Astrocyte of the spinal cord (primary cell): ENCODE measurements around the gene TSNAX.
"Not testable (repeated sequence)": the region's sequence is repeated elsewhere in the genome, so short reads cannot be mapped to it uniquely, and the experiment has no call there.

Source experiments
- DNase-seq: peaks from one replicate; pipeline ENCODE4 v3.0.0; 2011; ENCODE audit warnings: low read depth, low spot score
- H3K4me3 ChIP-seq: 2 replicates; pipeline ENCODE4 v1.5.1; 2011; ENCODE audit warnings: low read depth, mild to moderate bottlenecking, low read length, moderate library complexity
- in situ Hi-C: cut with HindIII; loops from 2 replicates; pipeline ENCODE4 v1.10.0; 2017; ENCODE audit warnings: low sequenced_read_pairs
- TF ChIP-seq, protein P1 (sequence below): IDR thresholded peaks from 2 replicates; pipeline ENCODE4 v1.5.1; 2012; ENCODE audit warnings: low read depth, mild to moderate bottlenecking, low read length, inconsistent platforms

Gene TSNAX

DNA sequence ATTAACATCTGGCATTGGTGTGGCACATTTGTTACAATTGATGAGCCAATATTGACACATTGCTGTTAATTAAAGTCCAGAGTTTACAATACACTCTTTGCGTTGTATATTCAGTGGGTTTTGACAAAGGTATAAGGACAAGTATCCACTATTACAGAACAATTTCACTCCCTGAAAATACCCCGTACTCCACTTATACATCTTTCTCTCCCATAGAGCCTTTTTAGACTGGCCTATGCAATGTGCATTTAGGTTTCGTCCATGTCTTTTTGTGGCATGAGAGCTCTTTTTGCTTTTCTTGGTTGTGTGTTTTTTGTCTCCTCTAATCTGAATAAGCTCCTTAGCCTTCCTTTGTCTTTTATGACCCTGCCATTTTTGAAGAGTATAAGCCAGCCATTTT is 40.6 kb upstream of the TSNAX start:
- in situ Hi-C loops = no loop called here
- no peak overlapping the region for H3K4me3 ChIP-seq
- DNase-seq = no peak
- TF ChIP-seq, protein P1, sequence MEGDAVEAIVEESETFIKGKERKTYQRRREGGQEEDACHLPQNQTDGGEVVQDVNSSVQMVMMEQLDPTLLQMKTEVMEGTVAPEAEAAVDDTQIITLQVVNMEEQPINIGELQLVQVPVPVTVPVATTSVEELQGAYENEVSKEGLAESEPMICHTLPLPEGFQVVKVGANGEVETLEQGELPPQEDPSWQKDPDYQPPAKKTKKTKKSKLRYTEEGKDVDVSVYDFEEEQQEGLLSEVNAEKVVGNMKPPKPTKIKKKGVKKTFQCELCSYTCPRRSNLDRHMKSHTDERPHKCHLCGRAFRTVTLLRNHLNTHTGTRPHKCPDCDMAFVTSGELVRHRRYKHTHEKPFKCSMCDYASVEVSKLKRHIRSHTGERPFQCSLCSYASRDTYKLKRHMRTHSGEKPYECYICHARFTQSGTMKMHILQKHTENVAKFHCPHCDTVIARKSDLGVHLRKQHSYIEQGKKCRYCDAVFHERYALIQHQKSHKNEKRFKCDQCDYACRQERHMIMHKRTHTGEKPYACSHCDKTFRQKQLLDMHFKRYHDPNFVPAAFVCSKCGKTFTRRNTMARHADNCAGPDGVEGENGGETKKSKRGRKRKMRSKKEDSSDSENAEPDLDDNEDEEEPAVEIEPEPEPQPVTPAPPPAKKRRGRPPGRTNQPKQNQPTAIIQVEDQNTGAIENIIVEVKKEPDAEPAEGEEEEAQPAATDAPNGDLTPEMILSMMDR = no peak

DNA sequence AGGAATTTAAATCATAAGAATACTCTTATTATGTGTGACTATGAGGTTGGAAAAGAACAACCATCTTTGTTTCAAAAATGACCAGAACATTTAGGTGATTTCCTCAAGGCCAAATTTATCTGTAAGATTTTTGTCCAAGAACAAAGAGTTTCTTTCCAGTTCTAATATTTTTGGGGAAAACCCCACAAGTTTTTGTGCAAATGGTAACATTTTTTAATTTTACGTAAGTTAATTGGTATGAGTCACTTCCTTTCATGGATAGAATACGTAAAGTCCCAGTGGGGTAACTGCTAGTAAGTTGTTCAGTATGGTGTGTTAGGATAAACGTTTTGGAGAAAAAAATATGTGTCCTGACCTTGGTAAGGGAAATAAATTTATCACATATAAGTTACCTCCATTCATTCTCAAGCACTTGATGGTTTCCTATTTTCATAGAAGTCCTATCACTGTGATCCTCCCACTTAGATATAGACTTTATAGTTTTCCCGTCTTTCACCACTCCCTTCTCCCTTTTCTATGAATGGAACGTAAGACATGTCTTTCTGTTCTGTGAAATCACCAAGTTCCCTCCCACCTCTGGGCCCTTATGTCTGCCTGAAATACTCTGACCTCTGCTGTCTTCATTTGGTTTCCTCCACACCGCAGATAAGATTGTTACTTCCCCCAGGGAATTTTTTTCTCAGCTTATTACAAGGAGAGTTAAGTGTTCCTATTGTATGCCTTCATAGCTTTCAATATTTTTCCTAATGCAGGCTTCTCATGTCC is 34.9 kb upstream of the TSNAX start:
- TF ChIP-seq, protein P1 = no peak
- in situ Hi-C loops = no loop called here
- peak; percentile 15 for DNase-seq
- no peak overlapping the region for H3K4me3 ChIP-seq

DNA sequence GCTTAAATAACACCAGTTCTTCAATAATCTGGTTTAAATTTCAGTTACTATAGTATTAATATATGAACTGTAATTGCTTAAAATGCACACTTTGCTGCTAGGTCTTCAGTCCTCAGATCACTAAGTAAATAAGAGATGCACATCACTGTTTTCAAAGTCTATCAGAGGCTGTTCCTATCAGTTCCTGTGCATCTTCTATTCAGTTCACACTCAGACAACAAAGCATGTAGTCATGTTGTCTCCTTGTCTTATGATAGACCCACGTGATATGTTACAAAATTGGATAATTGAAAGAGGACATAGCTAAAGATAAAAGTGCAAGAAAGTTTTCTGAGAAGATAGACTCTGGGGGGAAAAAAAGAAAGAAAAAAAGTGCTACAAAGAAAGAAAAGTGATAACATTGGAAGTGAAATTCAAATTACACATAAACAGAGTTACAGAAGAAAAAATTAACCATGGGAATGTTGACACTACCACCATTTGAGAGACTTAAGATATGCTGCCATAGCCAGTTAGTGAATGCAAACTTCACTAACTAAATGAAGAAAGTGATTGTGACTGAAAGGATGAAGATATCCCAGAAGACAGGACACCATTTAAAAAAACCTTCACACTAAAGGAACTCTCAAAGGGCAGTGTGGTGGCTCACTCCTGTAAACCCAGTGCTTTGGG is 33.9 kb upstream of the TSNAX start:
- in situ Hi-C loops = no loop called here
- no peak overlapping the region for H3K4me3 ChIP-seq
- TF ChIP-seq, protein P1 = no peak
- no peak for DNase-seq

DNA sequence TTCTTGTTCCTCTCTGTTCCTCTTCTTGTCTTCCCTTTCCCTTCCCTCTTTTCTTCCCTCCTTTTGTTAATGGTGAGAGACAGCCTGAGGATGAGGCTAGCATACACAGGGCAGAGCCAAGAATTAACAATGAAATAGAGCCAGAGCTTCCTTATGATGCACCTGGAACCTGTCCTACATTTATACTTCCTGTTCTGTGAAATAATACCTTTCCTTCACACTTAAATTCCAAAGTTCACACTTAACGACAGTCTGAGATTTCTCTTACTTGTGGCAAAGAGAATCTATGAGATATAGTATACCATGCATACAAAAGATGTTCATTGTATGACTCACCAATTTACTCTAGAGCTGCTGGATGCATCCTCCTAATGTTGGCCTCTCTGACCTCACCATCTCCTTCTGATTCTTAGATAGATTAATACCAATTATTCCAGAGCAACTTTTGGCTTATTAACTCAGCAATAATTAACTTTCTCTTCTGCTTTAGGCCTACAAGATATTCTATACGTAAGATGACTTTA is 30.8 kb upstream of the TSNAX start:
- in situ Hi-C loops = no loop called here
- TF ChIP-seq, protein P1 = no peak
- no peak for DNase-seq
- H3K4me3 ChIP-seq = no peak overlapping the region

DNA sequence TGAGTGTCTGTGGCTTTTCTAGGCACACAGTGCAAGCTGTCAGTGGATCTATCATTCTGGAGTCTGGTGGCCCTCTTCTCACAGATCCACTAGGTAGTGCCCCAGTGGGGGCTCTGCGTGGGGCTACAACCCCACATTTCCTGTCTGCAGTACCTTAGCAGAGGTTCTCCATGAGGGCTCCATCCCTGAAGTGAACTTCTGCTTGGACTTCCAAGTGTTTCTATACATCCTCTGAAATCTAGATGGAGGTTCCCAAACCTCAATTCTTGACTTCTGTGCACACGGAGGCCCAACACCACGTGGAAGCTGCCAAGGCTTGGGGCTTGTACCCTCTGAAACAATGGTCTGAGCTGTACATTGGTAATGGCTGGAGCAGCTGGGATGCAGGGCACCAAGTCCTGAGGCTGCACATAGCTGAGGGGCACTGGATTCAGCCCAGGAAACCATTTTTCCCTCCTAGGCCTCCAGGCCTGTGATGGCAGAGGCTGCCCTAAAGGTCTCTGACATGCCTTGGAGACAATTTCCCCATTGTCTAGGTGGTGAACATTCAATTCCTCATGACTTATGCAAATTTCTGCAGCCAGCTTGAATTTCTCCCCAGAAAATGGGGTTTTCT is 29.2 kb upstream of the TSNAX start:
- TF ChIP-seq, protein P1 = no peak
- no peak for DNase-seq
- no peak overlapping the region for H3K4me3 ChIP-seq
- in situ Hi-C loops = no loop called here

DNA sequence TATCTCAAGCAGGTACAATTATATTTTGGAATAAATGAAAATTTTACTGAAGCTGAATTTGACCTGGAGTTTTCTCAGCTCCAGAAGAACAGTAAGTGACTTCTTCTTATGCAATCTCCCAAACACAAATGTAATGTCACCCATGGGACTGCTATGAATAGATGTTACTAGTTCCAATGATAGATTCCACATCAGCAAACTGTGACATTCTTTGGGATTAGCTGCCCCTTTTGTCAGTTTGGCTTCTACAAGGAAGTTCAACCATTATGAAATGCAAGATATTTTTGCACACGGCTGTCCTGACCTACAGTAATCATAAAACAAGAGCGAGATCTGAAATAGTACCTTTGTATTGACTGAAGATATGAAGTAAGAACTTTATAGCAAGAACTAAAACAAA is 27.8 kb upstream of the TSNAX start:
- no peak for DNase-seq
- in situ Hi-C loops = no loop called here
- TF ChIP-seq, protein P1 = no peak
- H3K4me3 ChIP-seq = no peak overlapping the region

DNA sequence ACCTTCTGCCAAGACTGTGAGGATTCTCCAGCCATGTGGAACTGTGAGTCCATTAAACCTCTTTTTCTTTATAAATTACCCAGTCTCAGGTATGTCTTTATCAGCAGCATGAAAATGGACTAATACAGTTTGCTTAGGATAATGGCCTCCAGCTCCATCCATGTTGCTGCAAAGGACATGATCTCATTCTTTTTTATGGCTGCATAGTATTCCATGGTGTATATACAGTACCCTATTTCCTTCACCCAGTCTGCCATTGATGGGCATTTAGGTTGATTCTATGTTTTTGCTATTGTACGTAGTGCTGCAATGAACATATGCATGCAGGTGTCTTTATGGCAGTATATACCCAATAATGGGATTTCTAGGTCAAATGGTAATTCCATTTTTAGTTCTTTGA is 25.3 kb upstream of the TSNAX start:
- H3K4me3 ChIP-seq, in situ Hi-C loops, DNase-seq: not testable (repeated sequence)
